GM12878 (cell line): ENCODE results near the gene SEMA3A. TPM values are rescaled to one million over a fixed set of nuclear protein-coding genes. Genes with fewer than 3 reads are reported as not detected.

Experiments
- ATAC-seq: fragments of 200-7000 bp; cut with Tn5 transposase; 3 replicates; pipeline ENCODE4 v1.9.1; 2020; ENCODE audit warnings: mild to moderate bottlenecking, moderate library complexity
- BruUV-seq: library from RNA; stranded (reverse); fragments of 400-500 nt; replicated peaks from 2 replicates; lab custom pipeline; 2021; lab: Mats Ljungman, UMichigan
- CTCF ChIA-PET: fragments of 300-600 bp; sonication (Branson Sonifier 250); formaldehyde crosslinking; extraction: SDS; loops from one replicate; lab custom pipeline; 2021; ENCODE audit warnings: inconsistent platforms; lab: Yijun Ruan, JAX
- POLR2A ChIA-PET: fragments of 350-600 bp; formaldehyde crosslinking; extraction: SDS; loops from one replicate; lab custom pipeline; 2021; ENCODE audit warnings: inconsistent platforms; lab: Charles Lee
- RAD21 ChIA-PET: fragments of 300-600 bp; sonication (Branson Sonifier 250); formaldehyde crosslinking; loops from one replicate; lab custom pipeline; 2023; ENCODE audit warnings: antibody characterized with exemption; ENCODE audit not compliant: unreplicated experiment; lab: Charles Lee
- SMC1A ChIA-PET: fragments of 300-600 bp; sonication (Branson Sonifier 250); formaldehyde crosslinking; loops from one replicate; lab custom pipeline; 2023; ENCODE audit not compliant: unreplicated experiment, uncharacterized antibody; lab: Charles Lee
- DNase-seq: peaks from one replicate; pipeline ENCODE4 v3.0.0-alpha.2; 2011; ENCODE audit warnings: low read depth, low spot score
- FAIRE-seq: peaks from 3 replicates; lab custom pipeline; 2011; peaks lifted over from hg19 to GRCh38; lab: Jason Lieb, UNC
- H2AFZ ChIP-seq: 2 replicates; pipeline ENCODE4 v1.6.0; 2011; ENCODE audit warnings: low read depth, low read length, control low read depth; ENCODE audit not compliant: control insufficient read depth
- H3K27ac ChIP-seq: 2 replicates; pipeline ENCODE4 v1.5.1; 2011; ENCODE audit warnings: control low read depth; ENCODE audit not compliant: control insufficient read depth, insufficient read depth
- H3K27me3 ChIP-seq, 2 experiments: replicated peaks in 1 of 2; 2 replicates each; pipeline versions ENCODE4 v1.6.0 to v1.6.1; 2011; ENCODE audit warnings: low read length in 1 of 2; ENCODE audit not compliant: control insufficient read depth in 2 of 2, insufficient read depth in 2 of 2
- H3K36me3 ChIP-seq, 2 experiments: 2 replicates each; pipeline ENCODE4 v1.5.1; 2011; ENCODE audit warnings: low read length in 1 of 2; ENCODE audit not compliant: control insufficient read depth in 2 of 2, insufficient read depth in 2 of 2
- H3K4me1 ChIP-seq: 2 replicates; pipeline ENCODE4 v1.6.1; 2011; ENCODE audit warnings: mild to moderate bottlenecking, low read length, moderate library complexity, mixed read lengths; ENCODE audit not compliant: control insufficient read depth, insufficient read depth
- H3K4me2 ChIP-seq: 2 replicates; pipeline ENCODE4 v1.6.0; 2011; ENCODE audit warnings: control low read depth; ENCODE audit not compliant: control insufficient read depth, insufficient read depth
- H3K4me3 ChIP-seq: fragments of 200-600 bp; sonication (generic); 2 replicates; pipeline ENCODE4 v1.5.1; 2016
- H3K79me2 ChIP-seq: 2 replicates; pipeline ENCODE4 v1.6.0; 2011; ENCODE audit warnings: low read length; ENCODE audit not compliant: control insufficient read depth, insufficient read depth
- H3K9ac ChIP-seq: 2 replicates; pipeline ENCODE4 v1.8.0; 2011; ENCODE audit warnings: low read length, control low read depth, mixed read lengths; ENCODE audit not compliant: control insufficient read depth, insufficient read depth
- H3K9me3 ChIP-seq: replicated peaks from 3 replicates; pipeline ENCODE4 v1.5.1; 2011; ENCODE audit warnings: mild to moderate bottlenecking, low read length; ENCODE audit not compliant: control insufficient read depth, insufficient read depth
- H4K20me1 ChIP-seq: 2 replicates; pipeline ENCODE4 v1.6.0; 2011; ENCODE audit not compliant: control insufficient read depth, insufficient read depth
- CBX3 ChIP-seq: fragments of 200-600 bp; sonication (generic); IDR thresholded peaks from 2 replicates; pipeline ENCODE4 v1.6.1; 2016; ENCODE audit warnings: low read depth, borderline replicate concordance
- CREM ChIP-seq: IDR thresholded peaks from 2 replicates; pipeline ENCODE4 v1.6.1; 2014; ENCODE audit warnings: antibody characterized with exemption, low read depth
- IKZF2 ChIP-seq, 2 experiments: fragments of 450-650 bp; IDR thresholded peaks; 2 replicates each; pipeline ENCODE4 v1.6.1; 2017; ENCODE audit warnings: mild to moderate bottlenecking in 2 of 2, moderate library complexity in 2 of 2
- JUNB ChIP-seq: IDR thresholded peaks from 2 replicates; pipeline ENCODE4 v1.6.1; 2016; ENCODE audit warnings: antibody characterized with exemption, mild to moderate bottlenecking
- NR2C1 ChIP-seq: fragments of 450-650 bp; IDR thresholded peaks from 2 replicates; pipeline ENCODE4 v1.6.1; 2017; ENCODE audit warnings: antibody characterized with exemption, mild to moderate bottlenecking, moderate library complexity
- ZBED1 ChIP-seq: IDR thresholded peaks from 2 replicates; pipeline ENCODE4 v1.6.1; 2016; ENCODE audit warnings: borderline replicate concordance
- WGBS: methylation state at CpG from one replicate; pipeline ENCODE4 v1.1.6; 2016; ENCODE audit warnings: low lambda C conversion rate; ENCODE audit not compliant: insufficient replicate concordance, insufficient coverage; ENCODE audit errors: missing lambda C conversion rate; 5-methylcytosine and 5-hydroxymethylcytosine counted together
- in situ Hi-C: fragments of 300-500 bp; cut with MboI; formaldehyde crosslinking; loops from 9 replicates; pipeline ENCODE4 v1.14.3; 2018; ENCODE audit warnings: mixed read lengths
- intact Hi-C: fragments of 100-400 bp; cut with micrococcal nuclease; formaldehyde crosslinking; loops from one replicate; pipeline ENCODE4 v1.14.2; 2022; ENCODE audit not compliant: unreplicated experiment
- polyA plus RNA-seq, 11 experiments: library from polyadenylated mRNA; depleted of rRNA in 4 of 11; unstranded in 6 of 11; stranded (reverse) in 5 of 11; fragments of >200 nt; fragmentation: Nextera tagmentation in 4 of 11; fragmentation: Illumina TruSeq in 1 of 11; extraction: Ambion mirVana in 4 of 11; extraction: Trizol in 1 of 11; gene quantifications; 1 replicate in 1 of 11; 2 replicates in 10 of 11; pipeline versions ENCODE4 v1.2.1 to v1.2.3, GENCODE V29; 2011 to 2016; ENCODE audit warnings: inconsistent platforms in 2 of 11, missing spikeins in 2 of 11, low read depth in 1 of 11
- total RNA-seq, 4 experiments: library from RNA; depleted of rRNA in 3 of 4; stranded (reverse); fragments of >200 nt in 3 of 4; fragmentation: Illumina TruSeq in 1 of 4; extraction: Trizol in 1 of 4; gene quantifications; 2 replicates each; pipeline versions ENCODE4 v1.2.1 to v1.2.3, GENCODE V29; 2013 to 2021
- TF ChIP-seq, protein P1 (sequence below): IDR thresholded peaks from 2 replicates; pipeline ENCODE4 v1.6.1; 2011; ENCODE audit warnings: borderline replicate concordance, low read depth, mild to moderate bottlenecking, moderate library complexity, mixed read lengths, low read length; ENCODE audit not compliant: insufficient read depth; ENCODE audit errors: extremely low read length
- TF ChIP-seq, protein P2 (sequence below): IDR thresholded peaks from 2 replicates; pipeline ENCODE4 v1.6.1; 2012; ENCODE audit warnings: improper control_type of control experiment, low read depth, low read length; ENCODE audit not compliant: insufficient replicate concordance

SEMA3A gene
- total and polyA plus RNA-seq, 10 of the 15 experiments (the other 5 are each of a cell fraction or from before 2014, with no cell fraction given) = 0.01 to 3.3 (median 0.24) TPM

DNA sequence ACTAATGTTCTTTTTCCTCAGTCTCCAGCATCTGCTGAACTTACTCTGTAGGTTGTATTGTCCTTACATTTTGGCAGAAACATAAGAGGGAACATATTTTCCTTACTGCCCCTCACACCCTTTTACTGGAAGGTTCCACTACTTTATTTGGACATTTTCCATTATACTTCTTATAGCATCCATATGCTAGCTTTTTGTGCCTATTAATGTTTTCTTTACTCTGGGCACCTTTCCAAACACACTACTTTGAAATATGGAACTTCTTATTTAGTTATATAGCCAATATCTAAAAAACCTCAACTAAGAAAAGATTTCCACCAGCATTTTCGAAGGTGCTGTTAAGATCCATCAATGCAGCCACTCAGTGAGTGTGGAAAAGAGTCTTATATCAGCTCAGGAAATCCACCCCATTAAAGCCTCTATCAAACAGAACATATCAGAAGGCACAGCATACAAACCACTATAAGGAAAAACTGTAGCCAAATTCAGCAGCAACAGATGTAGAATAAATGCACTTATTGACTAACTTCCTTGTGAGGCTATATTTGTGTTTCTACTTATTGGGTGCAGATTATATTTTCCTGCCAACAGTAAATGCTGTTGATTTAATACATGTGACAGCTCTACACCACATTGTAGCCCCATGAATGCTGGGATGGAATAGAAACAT lies 273.2 kb downstream of the SEMA3A start:
- ChIA-PET SMC1A (no interaction called here), POLR2A (no interaction called here), CTCF (interaction anchor here (1.3 to 2.0 kb wide), 2 partner anchors 11 to 15 kb away, joined by 3 to 9 read pairs; no protein-coding TSS in a partner anchor)

DNA sequence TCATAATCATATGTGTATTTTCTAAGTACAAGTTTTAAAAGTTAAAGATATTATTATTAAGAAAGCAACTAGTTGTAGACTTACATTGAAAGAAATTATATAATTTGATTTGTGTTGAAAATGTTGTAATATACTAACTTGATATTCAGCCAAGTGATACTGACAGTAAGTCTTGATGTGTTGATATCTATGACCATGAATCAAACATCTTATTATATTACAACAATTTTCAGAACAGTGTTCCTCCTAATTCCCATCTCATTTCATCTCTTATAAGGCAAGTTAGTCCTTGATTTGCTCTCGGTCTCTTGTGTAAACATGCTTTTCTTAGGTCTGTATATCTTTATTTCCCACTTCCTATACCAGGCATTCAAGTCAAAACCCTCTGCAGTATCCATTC lies 276.4 kb downstream of the SEMA3A start:
- Histone ChIP-seq H3K27ac (no peak overlapping the region), H3K27me3 (no peaks in the 10 kb centered on the region), H2AFZ (no peak overlapping the region), H3K79me2 (no peaks in the 10 kb centered on the region), H4K20me1 (no peaks in the 10 kb centered on the region), H3K9me3 (no peaks in the 10 kb centered on the region), H3K9ac (no peak overlapping the region), H3K4me1 (no peaks in the 10 kb centered on the region), H3K36me3 (no peaks in the 10 kb centered on the region), H3K4me3 (no peak overlapping the region), H3K4me2 (no peak overlapping the region)
- WGBS = 54% methylated on average over 1 of the region's 1 CpG
- ATAC-seq (no peak), FAIRE-seq (no peak), DNase-seq (no peak)
- ChIA-PET RAD21 (no interaction called here), SMC1A (no interaction called here), POLR2A (no interaction called here), CTCF (interaction anchor here (1.0 kb wide), 1 partner anchor 18 kb away, joined by 3 read pairs; no protein-coding TSS in a partner anchor)
- in situ Hi-C loops (no loop called here), intact Hi-C loops (no loop called here)
- no TSS peak for BruUV-seq
- TF ChIP-seq NR2C1 = no peak
- TF ChIP-seq ZBED1 = no peak
- TF ChIP-seq, protein P1, sequence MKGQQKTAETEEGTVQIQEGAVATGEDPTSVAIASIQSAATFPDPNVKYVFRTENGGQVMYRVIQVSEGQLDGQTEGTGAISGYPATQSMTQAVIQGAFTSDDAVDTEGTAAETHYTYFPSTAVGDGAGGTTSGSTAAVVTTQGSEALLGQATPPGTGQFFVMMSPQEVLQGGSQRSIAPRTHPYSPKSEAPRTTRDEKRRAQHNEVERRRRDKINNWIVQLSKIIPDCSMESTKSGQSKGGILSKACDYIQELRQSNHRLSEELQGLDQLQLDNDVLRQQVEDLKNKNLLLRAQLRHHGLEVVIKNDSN = no peak
- TF ChIP-seq, protein P2, sequence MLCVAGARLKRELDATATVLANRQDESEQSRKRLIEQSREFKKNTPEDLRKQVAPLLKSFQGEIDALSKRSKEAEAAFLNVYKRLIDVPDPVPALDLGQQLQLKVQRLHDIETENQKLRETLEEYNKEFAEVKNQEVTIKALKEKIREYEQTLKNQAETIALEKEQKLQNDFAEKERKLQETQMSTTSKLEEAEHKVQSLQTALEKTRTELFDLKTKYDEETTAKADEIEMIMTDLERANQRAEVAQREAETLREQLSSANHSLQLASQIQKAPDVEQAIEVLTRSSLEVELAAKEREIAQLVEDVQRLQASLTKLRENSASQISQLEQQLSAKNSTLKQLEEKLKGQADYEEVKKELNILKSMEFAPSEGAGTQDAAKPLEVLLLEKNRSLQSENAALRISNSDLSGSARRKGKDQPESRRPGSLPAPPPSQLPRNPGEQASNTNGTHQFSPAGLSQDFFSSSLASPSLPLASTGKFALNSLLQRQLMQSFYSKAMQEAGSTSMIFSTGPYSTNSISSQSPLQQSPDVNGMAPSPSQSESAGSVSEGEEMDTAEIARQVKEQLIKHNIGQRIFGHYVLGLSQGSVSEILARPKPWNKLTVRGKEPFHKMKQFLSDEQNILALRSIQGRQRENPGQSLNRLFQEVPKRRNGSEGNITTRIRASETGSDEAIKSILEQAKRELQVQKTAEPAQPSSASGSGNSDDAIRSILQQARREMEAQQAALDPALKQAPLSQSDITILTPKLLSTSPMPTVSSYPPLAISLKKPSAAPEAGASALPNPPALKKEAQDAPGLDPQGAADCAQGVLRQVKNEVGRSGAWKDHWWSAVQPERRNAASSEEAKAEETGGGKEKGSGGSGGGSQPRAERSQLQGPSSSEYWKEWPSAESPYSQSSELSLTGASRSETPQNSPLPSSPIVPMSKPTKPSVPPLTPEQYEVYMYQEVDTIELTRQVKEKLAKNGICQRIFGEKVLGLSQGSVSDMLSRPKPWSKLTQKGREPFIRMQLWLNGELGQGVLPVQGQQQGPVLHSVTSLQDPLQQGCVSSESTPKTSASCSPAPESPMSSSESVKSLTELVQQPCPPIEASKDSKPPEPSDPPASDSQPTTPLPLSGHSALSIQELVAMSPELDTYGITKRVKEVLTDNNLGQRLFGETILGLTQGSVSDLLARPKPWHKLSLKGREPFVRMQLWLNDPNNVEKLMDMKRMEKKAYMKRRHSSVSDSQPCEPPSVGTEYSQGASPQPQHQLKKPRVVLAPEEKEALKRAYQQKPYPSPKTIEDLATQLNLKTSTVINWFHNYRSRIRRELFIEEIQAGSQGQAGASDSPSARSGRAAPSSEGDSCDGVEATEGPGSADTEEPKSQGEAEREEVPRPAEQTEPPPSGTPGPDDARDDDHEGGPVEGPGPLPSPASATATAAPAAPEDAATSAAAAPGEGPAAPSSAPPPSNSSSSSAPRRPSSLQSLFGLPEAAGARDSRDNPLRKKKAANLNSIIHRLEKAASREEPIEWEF = no peak
- TF ChIP-seq JUNB = no peak
- no peak for TF ChIP-seq CBX3
- no peak for TF ChIP-seq CREM

More for the DNA sequence above, 273.2 kb downstream of the SEMA3A start:
- WGBS = 0% methylated on average over 1 of the region's 1 CpG
- no peaks in the 10 kb centered on the region for H3K27me3 ChIP-seq
- H3K9ac ChIP-seq = no peak overlapping the region
- no peak for TF ChIP-seq IKZF2 (IDR thresholded peaks at IDR 0.05)
- TF ChIP-seq, all 136 proteins: peak for 0
- no peaks in the 10 kb centered on the region for H3K36me3 ChIP-seq
- intact Hi-C loops = no loop called here
- H4K20me1 ChIP-seq = no peaks in the 10 kb centered on the region
- H3K4me2 ChIP-seq = no peak overlapping the region
- no TSS peak for BruUV-seq
- no peaks in the 10 kb centered on the region for H3K9me3 ChIP-seq
- ATAC-seq (no peak), FAIRE-seq (no peak), DNase-seq (no peak)
- H3K27ac ChIP-seq = no peak overlapping the region
- RAD21 ChIA-PET = interaction anchor here (0.9 kb wide), 1 partner anchor 127 kb away, joined by 3 read pairs; no protein-coding TSS in a partner anchor
- no peaks in the 10 kb centered on the region for H3K79me2 ChIP-seq
- H3K4me3 ChIP-seq = no peak overlapping the region
- H2AFZ ChIP-seq = no peak overlapping the region
- in situ Hi-C loops = no loop called here
- H3K4me1 ChIP-seq = no peaks in the 10 kb centered on the region
